WTC11 (cell line): Measurements from ENCODE around the gene PROZ.
"Not testable (repeated sequence)": the region's sequence is repeated elsewhere in the genome, so short reads cannot be mapped to it uniquely, and the experiment has no call there.

Source experiments
- CREM ChIP-seq: sonication (generic); formaldehyde crosslinking; IDR thresholded peaks from 2 replicates; pipeline ENCODE4 v1.8.1; 2022; ENCODE audit warnings: mild to moderate bottlenecking, missing genetic modification reagents, moderate library complexity
- ESRRA ChIP-seq: sonication (generic); formaldehyde crosslinking; IDR thresholded peaks from 2 replicates; pipeline ENCODE4 v1.8.1; 2022; ENCODE audit warnings: mild to moderate bottlenecking, missing genetic modification reagents, borderline replicate concordance
- GABPB1 ChIP-seq: sonication (generic); formaldehyde crosslinking; IDR thresholded peaks from 2 replicates; pipeline ENCODE4 v1.8.1; 2023; ENCODE audit warnings: mild to moderate bottlenecking, missing genetic modification reagents
- JUN ChIP-seq: sonication (generic); formaldehyde crosslinking; IDR thresholded peaks from 2 replicates; pipeline ENCODE4 v1.8.0; 2023; ENCODE audit warnings: mild to moderate bottlenecking, missing genetic modification reagents
- SP1 ChIP-seq: sonication (generic); formaldehyde crosslinking; conservative IDR thresholded peaks from 2 replicates; pipeline ENCODE4 v1.8.1; 2022; ENCODE audit warnings: missing genetic modification reagents
- TF ChIP-seq, protein P1 (sequence below): fragments of 200-600 bp; IDR thresholded peaks from 2 replicates; pipeline ENCODE4 v1.8.0; 2022; ENCODE audit warnings: antibody characterized with exemption
- TF ChIP-seq, protein P2 (sequence below): sonication (generic); formaldehyde crosslinking; conservative IDR thresholded peaks from 2 replicates; pipeline ENCODE4 v1.8.1; 2023; ENCODE audit warnings: mild to moderate bottlenecking, low read depth, missing genetic modification reagents, moderate library complexity
- TF ChIP-seq, protein P3 (sequence below): sonication (generic); formaldehyde crosslinking; IDR thresholded peaks from 2 replicates; pipeline ENCODE4 v1.8.1; 2023; ENCODE audit warnings: mild to moderate bottlenecking, missing genetic modification reagents, borderline replicate concordance

DNA sequence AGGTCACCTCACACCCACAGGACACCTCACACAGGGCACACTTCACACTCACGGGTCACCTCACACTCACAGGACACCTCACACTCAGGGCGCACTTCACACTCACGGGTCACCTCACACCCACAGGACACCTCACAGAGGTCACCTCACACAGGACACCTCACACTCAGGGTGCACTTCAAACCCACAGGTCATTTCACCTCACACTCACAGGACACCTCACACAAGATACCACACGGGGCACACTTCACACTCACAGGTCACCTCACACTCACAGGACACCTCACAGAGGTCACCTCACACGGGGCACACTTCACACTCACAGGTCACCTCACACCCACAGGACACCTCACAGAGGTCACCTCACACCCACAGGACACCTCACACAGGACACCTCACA is 46.6 kb upstream of the PROZ start:
- TF ChIP-seq, protein P1, sequence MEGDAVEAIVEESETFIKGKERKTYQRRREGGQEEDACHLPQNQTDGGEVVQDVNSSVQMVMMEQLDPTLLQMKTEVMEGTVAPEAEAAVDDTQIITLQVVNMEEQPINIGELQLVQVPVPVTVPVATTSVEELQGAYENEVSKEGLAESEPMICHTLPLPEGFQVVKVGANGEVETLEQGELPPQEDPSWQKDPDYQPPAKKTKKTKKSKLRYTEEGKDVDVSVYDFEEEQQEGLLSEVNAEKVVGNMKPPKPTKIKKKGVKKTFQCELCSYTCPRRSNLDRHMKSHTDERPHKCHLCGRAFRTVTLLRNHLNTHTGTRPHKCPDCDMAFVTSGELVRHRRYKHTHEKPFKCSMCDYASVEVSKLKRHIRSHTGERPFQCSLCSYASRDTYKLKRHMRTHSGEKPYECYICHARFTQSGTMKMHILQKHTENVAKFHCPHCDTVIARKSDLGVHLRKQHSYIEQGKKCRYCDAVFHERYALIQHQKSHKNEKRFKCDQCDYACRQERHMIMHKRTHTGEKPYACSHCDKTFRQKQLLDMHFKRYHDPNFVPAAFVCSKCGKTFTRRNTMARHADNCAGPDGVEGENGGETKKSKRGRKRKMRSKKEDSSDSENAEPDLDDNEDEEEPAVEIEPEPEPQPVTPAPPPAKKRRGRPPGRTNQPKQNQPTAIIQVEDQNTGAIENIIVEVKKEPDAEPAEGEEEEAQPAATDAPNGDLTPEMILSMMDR = not testable (repeated sequence)
- TF ChIP-seq ESRRA; SP1; JUN (CRISPR knock-in tag); CREM (CRISPR knock-in tag); GABPB1 (CRISPR knock-in tag): not testable (repeated sequence)
- TF ChIP-seq, protein P2, sequence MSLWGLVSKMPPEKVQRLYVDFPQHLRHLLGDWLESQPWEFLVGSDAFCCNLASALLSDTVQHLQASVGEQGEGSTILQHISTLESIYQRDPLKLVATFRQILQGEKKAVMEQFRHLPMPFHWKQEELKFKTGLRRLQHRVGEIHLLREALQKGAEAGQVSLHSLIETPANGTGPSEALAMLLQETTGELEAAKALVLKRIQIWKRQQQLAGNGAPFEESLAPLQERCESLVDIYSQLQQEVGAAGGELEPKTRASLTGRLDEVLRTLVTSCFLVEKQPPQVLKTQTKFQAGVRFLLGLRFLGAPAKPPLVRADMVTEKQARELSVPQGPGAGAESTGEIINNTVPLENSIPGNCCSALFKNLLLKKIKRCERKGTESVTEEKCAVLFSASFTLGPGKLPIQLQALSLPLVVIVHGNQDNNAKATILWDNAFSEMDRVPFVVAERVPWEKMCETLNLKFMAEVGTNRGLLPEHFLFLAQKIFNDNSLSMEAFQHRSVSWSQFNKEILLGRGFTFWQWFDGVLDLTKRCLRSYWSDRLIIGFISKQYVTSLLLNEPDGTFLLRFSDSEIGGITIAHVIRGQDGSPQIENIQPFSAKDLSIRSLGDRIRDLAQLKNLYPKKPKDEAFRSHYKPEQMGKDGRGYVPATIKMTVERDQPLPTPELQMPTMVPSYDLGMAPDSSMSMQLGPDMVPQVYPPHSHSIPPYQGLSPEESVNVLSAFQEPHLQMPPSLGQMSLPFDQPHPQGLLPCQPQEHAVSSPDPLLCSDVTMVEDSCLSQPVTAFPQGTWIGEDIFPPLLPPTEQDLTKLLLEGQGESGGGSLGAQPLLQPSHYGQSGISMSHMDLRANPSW (CRISPR knock-in tag) = not testable (repeated sequence)
- TF ChIP-seq, protein P3, sequence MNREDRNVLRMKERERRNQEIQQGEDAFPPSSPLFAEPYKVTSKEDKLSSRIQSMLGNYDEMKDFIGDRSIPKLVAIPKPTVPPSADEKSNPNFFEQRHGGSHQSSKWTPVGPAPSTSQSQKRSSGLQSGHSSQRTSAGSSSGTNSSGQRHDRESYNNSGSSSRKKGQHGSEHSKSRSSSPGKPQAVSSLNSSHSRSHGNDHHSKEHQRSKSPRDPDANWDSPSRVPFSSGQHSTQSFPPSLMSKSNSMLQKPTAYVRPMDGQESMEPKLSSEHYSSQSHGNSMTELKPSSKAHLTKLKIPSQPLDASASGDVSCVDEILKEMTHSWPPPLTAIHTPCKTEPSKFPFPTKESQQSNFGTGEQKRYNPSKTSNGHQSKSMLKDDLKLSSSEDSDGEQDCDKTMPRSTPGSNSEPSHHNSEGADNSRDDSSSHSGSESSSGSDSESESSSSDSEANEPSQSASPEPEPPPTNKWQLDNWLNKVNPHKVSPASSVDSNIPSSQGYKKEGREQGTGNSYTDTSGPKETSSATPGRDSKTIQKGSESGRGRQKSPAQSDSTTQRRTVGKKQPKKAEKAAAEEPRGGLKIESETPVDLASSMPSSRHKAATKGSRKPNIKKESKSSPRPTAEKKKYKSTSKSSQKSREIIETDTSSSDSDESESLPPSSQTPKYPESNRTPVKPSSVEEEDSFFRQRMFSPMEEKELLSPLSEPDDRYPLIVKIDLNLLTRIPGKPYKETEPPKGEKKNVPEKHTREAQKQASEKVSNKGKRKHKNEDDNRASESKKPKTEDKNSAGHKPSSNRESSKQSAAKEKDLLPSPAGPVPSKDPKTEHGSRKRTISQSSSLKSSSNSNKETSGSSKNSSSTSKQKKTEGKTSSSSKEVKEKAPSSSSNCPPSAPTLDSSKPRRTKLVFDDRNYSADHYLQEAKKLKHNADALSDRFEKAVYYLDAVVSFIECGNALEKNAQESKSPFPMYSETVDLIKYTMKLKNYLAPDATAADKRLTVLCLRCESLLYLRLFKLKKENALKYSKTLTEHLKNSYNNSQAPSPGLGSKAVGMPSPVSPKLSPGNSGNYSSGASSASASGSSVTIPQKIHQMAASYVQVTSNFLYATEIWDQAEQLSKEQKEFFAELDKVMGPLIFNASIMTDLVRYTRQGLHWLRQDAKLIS (CRISPR knock-in tag) = not testable (repeated sequence)
